Right lobe of liver (tissue), 4 donors: ENCODE results near the gene ATP1B1.

Source experiments
- POLR2A ChIP-seq: fragments of 450-650 bp; IDR thresholded peaks from one replicate; pipeline ENCODE4 v1.6.1; 2017; ENCODE audit warnings: antibody characterized with exemption, mild to moderate bottlenecking
- TF ChIP-seq, protein P1 (sequence below), 4 donors: fragments of 200-600 bp in 3 of 4; fragments of 450-650 bp in 1 of 4; IDR thresholded peaks; one replicate each; pipeline versions ENCODE4 v1.5.1 to v1.8.0; 2016 to 2022; ENCODE audit warnings: antibody characterized with exemption in 4 of 4, mild to moderate bottlenecking in 2 of 4
- donor health status: DM: no; HTN: no; CAD: no.
- donor health status: DM: no; HTN: no; CAD: no.
- donor health status: DM: no; HTN: yes; CAD: no.

DNA sequence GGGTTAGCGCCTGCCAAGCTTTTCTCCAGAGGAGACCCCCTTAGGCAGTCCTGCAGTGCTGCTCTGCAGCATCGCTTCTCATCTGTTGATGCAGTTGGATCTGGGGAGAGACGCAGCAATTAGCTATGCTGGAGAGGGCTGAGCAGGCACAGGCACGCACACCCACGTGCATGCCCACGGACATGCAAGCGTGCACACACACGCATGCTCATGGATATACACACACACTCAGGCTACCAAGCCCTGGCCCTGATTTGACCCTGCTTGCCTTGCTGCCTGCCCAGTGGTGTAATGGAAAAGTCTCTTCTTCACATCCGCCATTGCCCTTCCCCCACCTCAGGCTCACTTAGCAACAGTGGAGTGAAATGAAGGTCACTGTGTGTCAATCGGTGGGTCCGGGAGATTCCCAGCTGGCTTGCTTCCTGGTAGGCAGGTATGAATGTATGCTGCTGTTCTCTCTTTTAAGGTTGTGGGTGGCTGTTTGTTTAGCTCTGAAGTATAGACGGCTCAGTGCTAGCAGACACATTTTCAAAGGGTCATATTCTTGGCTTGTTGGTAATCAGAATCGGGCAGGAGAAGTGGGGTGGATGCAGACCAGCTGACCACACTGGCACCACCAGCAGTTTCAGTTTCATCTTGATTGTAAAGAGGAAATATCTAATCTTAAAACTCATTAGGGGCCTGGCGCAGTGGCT, 9.5 kb downstream of the ATP1B1 start:
- TF ChIP-seq, protein P1, sequence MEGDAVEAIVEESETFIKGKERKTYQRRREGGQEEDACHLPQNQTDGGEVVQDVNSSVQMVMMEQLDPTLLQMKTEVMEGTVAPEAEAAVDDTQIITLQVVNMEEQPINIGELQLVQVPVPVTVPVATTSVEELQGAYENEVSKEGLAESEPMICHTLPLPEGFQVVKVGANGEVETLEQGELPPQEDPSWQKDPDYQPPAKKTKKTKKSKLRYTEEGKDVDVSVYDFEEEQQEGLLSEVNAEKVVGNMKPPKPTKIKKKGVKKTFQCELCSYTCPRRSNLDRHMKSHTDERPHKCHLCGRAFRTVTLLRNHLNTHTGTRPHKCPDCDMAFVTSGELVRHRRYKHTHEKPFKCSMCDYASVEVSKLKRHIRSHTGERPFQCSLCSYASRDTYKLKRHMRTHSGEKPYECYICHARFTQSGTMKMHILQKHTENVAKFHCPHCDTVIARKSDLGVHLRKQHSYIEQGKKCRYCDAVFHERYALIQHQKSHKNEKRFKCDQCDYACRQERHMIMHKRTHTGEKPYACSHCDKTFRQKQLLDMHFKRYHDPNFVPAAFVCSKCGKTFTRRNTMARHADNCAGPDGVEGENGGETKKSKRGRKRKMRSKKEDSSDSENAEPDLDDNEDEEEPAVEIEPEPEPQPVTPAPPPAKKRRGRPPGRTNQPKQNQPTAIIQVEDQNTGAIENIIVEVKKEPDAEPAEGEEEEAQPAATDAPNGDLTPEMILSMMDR (IDR thresholded peaks at IDR 0.05), result no peak
- no peak for TF ChIP-seq POLR2A
